NB4 (cell line): ENCODE results near the gene NFS1.

Source experiments
- CTCF ChIP-seq: IDR thresholded peaks from one replicate; pipeline ENCODE4 v1.5.1; 2012; ENCODE audit warnings: low read depth, low read length
- MAX ChIP-seq: IDR thresholded peaks from 2 replicates; pipeline ENCODE4 v1.6.1; 2011; ENCODE audit warnings: low read depth, low read length
- MYC ChIP-seq: IDR thresholded peaks from 2 replicates; pipeline ENCODE4 v1.6.1; 2011; ENCODE audit warnings: low read depth, low read length
- POLR2A ChIP-seq: IDR thresholded peaks from 2 replicates; pipeline ENCODE4 v1.6.1; 2011; ENCODE audit warnings: mild to moderate bottlenecking; ENCODE audit not compliant: insufficient read length; ENCODE audit errors: extremely low read depth

GRCh38 chr20:35714127-35714526, 15.0 kb upstream of the NFS1 start:
- TF ChIP-seq CTCF (no peak), POLR2A (no peak), MAX (no peak), MYC (no peak)
